Mesenchymal stem cell (in vitro differentiated cells and primary cell): ENCODE data around the gene RASGRF2.

Experiments used
- DNase-seq: peaks from one replicate; pipeline ENCODE4 v3.0.0-alpha.2; 2013
- H2AFZ ChIP-seq: one replicate; pipeline ENCODE4 v1.6.1; 2013; ENCODE audit warnings: low read depth, mild to moderate bottlenecking, control low read depth, inconsistent platforms, low read length, moderate library complexity
- H2AK5ac ChIP-seq: 2 replicates; pipeline ENCODE4 v1.6.1; 2013; ENCODE audit warnings: low read length, moderate library complexity, mild to moderate bottlenecking, inconsistent platforms; ENCODE audit not compliant: severe bottlenecking
- H2BK120ac ChIP-seq: one replicate; pipeline ENCODE4 v1.6.1; 2013; ENCODE audit warnings: low read depth, mild to moderate bottlenecking, inconsistent platforms, low read length, moderate library complexity
- H2BK12ac ChIP-seq, 2 experiments: one replicate each; pipeline ENCODE4 v1.6.1; 2013; ENCODE audit warnings: inconsistent platforms in 2 of 2, low read length in 2 of 2, mild to moderate bottlenecking in 2 of 2, moderate library complexity in 2 of 2, control low read depth in 1 of 2
- H2BK15ac ChIP-seq: one replicate; pipeline ENCODE4 v1.6.1; 2013; ENCODE audit warnings: mild to moderate bottlenecking, low read depth, inconsistent platforms; ENCODE audit not compliant: poor library complexity, severe bottlenecking
- H2BK5ac ChIP-seq: 2 replicates; pipeline ENCODE4 v1.6.1; 2013; ENCODE audit warnings: low read depth, mild to moderate bottlenecking, low read length, control low read depth, inconsistent platforms; ENCODE audit not compliant: poor library complexity, severe bottlenecking
- H3K14ac ChIP-seq, 2 experiments: one replicate each; pipeline ENCODE4 v1.6.1; 2013; ENCODE audit warnings: inconsistent platforms in 2 of 2, low read length in 2 of 2, control low read depth in 1 of 2, mild to moderate bottlenecking in 1 of 2, moderate library complexity in 1 of 2
- H3K18ac ChIP-seq, 2 experiments: one replicate each; pipeline ENCODE4 v1.6.1; 2013; ENCODE audit warnings: inconsistent platforms in 2 of 2, low read length in 2 of 2, control low read depth in 1 of 2, low read depth in 1 of 2, mild to moderate bottlenecking in 1 of 2
- H3K23ac ChIP-seq, 2 experiments: one replicate each; pipeline ENCODE4 v1.6.1; 2013; ENCODE audit warnings: inconsistent platforms in 2 of 2, low read length in 2 of 2, mild to moderate bottlenecking in 2 of 2, moderate library complexity in 2 of 2, control low read depth in 1 of 2
- H3K27ac ChIP-seq: 2 replicates; pipeline ENCODE4 v1.5.1; 2013; ENCODE audit warnings: mild to moderate bottlenecking, moderate library complexity, low read length, control low read depth, inconsistent platforms; ENCODE audit not compliant: poor library complexity, severe bottlenecking
- H3K27me3 ChIP-seq, 2 experiments: 2 replicates each; pipeline versions ENCODE4 v1.6.1 to v1.7.0; 2013; ENCODE audit warnings: low read length in 2 of 2, mild to moderate bottlenecking in 2 of 2, moderate library complexity in 2 of 2, control low read depth in 1 of 2, inconsistent platforms in 1 of 2; ENCODE audit not compliant: control insufficient read depth in 1 of 2, insufficient read depth in 1 of 2
- H3K36me3 ChIP-seq, 2 experiments: 2 replicates each; pipeline versions ENCODE4 v1.6.1 to v1.7.0; 2013; ENCODE audit warnings: low read length in 2 of 2, control low read depth in 1 of 2, inconsistent platforms in 1 of 2, low read depth in 1 of 2, mild to moderate bottlenecking in 1 of 2; ENCODE audit not compliant: insufficient read depth in 2 of 2, control insufficient read depth in 1 of 2
- H3K4ac ChIP-seq, 2 experiments: one replicate each; pipeline ENCODE4 v1.6.1; 2013; ENCODE audit warnings: inconsistent platforms in 2 of 2, low read length in 2 of 2, mild to moderate bottlenecking in 2 of 2, moderate library complexity in 2 of 2, control low read depth in 1 of 2, low read depth in 1 of 2
- H3K4me1 ChIP-seq: 2 replicates; pipeline ENCODE4 v1.6.1; 2013; ENCODE audit warnings: low read depth, low read length, control low read depth; ENCODE audit not compliant: control insufficient read depth, insufficient read depth
- H3K4me2 ChIP-seq: 2 replicates; pipeline ENCODE4 v1.6.1; 2013; ENCODE audit warnings: low read length, mild to moderate bottlenecking, inconsistent platforms; ENCODE audit not compliant: poor library complexity, severe bottlenecking
- H3K4me3 ChIP-seq, 2 experiments: 2 replicates each; pipeline versions ENCODE4 v1.5.1 to v1.7.0; 2013; ENCODE audit warnings: low read length in 2 of 2, mild to moderate bottlenecking in 2 of 2, control low read depth in 1 of 2, low read depth in 1 of 2; ENCODE audit not compliant: insufficient read depth in 1 of 2
- H3K79me1 ChIP-seq: replicated peaks from 2 replicates; pipeline ENCODE4 v1.6.1; 2013; ENCODE audit warnings: mild to moderate bottlenecking, control low read depth, low read length, inconsistent platforms; ENCODE audit not compliant: poor library complexity, severe bottlenecking
- H3K9ac ChIP-seq: 2 replicates; pipeline ENCODE4 v1.7.0; 2013; ENCODE audit warnings: mild to moderate bottlenecking, low read length, moderate library complexity
- H3K9me3 ChIP-seq: 2 replicates; pipeline ENCODE4 v1.7.0; 2013; ENCODE audit warnings: mild to moderate bottlenecking, low read length; ENCODE audit not compliant: control insufficient read depth
- H4K8ac ChIP-seq: one replicate; pipeline ENCODE4 v1.6.1; 2013; ENCODE audit warnings: inconsistent platforms, mild to moderate bottlenecking, low read length, moderate library complexity
- H4K91ac ChIP-seq: one replicate; pipeline ENCODE4 v1.6.1; 2013; ENCODE audit warnings: mild to moderate bottlenecking, low read length, inconsistent platforms
- WGBS: methylation state at CpG from one replicate; pipeline ENCODE4 v1.1.7; 2013; ENCODE audit warnings: mixed read lengths; 5-methylcytosine and 5-hydroxymethylcytosine counted together

The RASGRF2 gene

GRCh38 chr5:81194633-81195334, 234.6 kb downstream of the RASGRF2 start:
- Histone ChIP-seq H3K27me3 (peaks cover 0 to 5% of the 10 kb centered on the region in 2 experiments), H2BK120ac (no peak overlapping the region), H3K9me3 (no peaks in the 10 kb centered on the region), H4K8ac (no peak overlapping the region), H3K4me3 (peak overlapping the region in 1 of 2 experiments; percentile 36), H3K4me2 (peak overlapping the region; percentile 66), H2BK5ac (no peak overlapping the region), H3K36me3 (no peaks in the 10 kb centered on the region), H3K79me1 (no peaks in the 10 kb centered on the region), H3K18ac (no peak overlapping the region), H2BK12ac (no peak overlapping the region), H3K23ac (no peak overlapping the region), H3K4me1 (peaks cover 4% of the 10 kb centered on the region), H3K27ac (no peak overlapping the region), H3K14ac (no peak overlapping the region), H3K9ac (peak overlapping the region; percentile 33), H4K91ac (no peak overlapping the region), H2AK5ac (no peak overlapping the region), H3K4ac (peak overlapping the region in 1 of 2 experiments; percentile 37), H2AFZ (no peak overlapping the region), H2BK15ac (no peak overlapping the region)
- DNase-seq, result peak; percentile 82
- WGBS, result 22% methylated on average over 28 of the region's 31 CpGs

GRCh38 chr5:81195335-81195929, 235.3 kb downstream of the RASGRF2 start:
- peak overlapping the region in 1 of 2 experiments; percentile 36 for H3K4me3 ChIP-seq
- no peaks in the 10 kb centered on the region for H3K36me3 ChIP-seq
- H2BK120ac ChIP-seq, result no peak overlapping the region
- peak overlapping the region; percentile 43 for H4K91ac ChIP-seq
- no peaks in the 10 kb centered on the region for H3K9me3 ChIP-seq
- no peak overlapping the region for H2BK15ac ChIP-seq
- H3K4ac ChIP-seq, result no peak overlapping the region
- H3K79me1 ChIP-seq, result no peaks in the 10 kb centered on the region
- H2BK12ac ChIP-seq, result no peak overlapping the region
- WGBS, result 98% methylated on average over 4 of the region's 5 CpGs
- H2AK5ac ChIP-seq, result no peak overlapping the region
- peak; percentile 11 for DNase-seq
- no peak overlapping the region for H3K14ac ChIP-seq
- no peak overlapping the region for H2AFZ ChIP-seq
- no peak overlapping the region for H3K4me2 ChIP-seq
- H3K4me1 ChIP-seq, result peaks cover 4% of the 10 kb centered on the region
- no peak overlapping the region for H3K18ac ChIP-seq
- no peak overlapping the region for H3K27ac ChIP-seq
- H2BK5ac ChIP-seq, result no peak overlapping the region
- peak overlapping the region; percentile 33 for H3K9ac ChIP-seq
- H3K27me3 ChIP-seq, result peaks cover 0 to 5% of the 10 kb centered on the region in 2 experiments
- peak overlapping the region; percentile 50 for H4K8ac ChIP-seq
- no peak overlapping the region for H3K23ac ChIP-seq

- no peak overlapping the region for H2BK15ac ChIP-seq
- H3K36me3 ChIP-seq, result no peaks in the 10 kb centered on the region
- no peak for DNase-seq
- no peak overlapping the region for H3K18ac ChIP-seq
- no peak overlapping the region for H2AFZ ChIP-seq
- WGBS, result 98% methylated on average over 2 of the region's 2 CpGs
- peaks cover 0 to 14% of the 10 kb centered on the region in 2 experiments for H3K27me3 ChIP-seq
- H2AK5ac ChIP-seq, result no peak overlapping the region
- no peak overlapping the region for H2BK12ac ChIP-seq
- no peaks in the 10 kb centered on the region for H3K79me1 ChIP-seq
- no peak overlapping the region for H3K14ac ChIP-seq
- no peak overlapping the region for H2BK120ac ChIP-seq
- H4K91ac ChIP-seq, result no peak overlapping the region
- H3K27ac ChIP-seq, result no peak overlapping the region
- no peak overlapping the region for H3K4me2 ChIP-seq
- no peak overlapping the region for H4K8ac ChIP-seq
- H3K9ac ChIP-seq, result no peak overlapping the region
- no peak overlapping the region for H3K4me3 ChIP-seq
- no peak overlapping the region for H2BK5ac ChIP-seq
- H3K9me3 ChIP-seq, result no peaks in the 10 kb centered on the region
- H3K4me1 ChIP-seq, result no peaks in the 10 kb centered on the region
- no peak overlapping the region for H3K4ac ChIP-seq
- no peak overlapping the region for H3K23ac ChIP-seq
Measured at GRCh38 chr5:81202655-81203054, 242.5 kb downstream of the RASGRF2 start.

- WGBS, result 97% methylated on average over 3 of the region's 3 CpGs
- no peak overlapping the region for H3K4me2 ChIP-seq
- no peak overlapping the region for H3K4ac ChIP-seq
- no peak overlapping the region for H2BK120ac ChIP-seq
- H3K4me1 ChIP-seq, result no peaks in the 10 kb centered on the region
- H3K27me3 ChIP-seq, result peaks cover 0 to 14% of the 10 kb centered on the region in 2 experiments
- H4K91ac ChIP-seq, result no peak overlapping the region
- no peak overlapping the region for H3K18ac ChIP-seq
- no peak overlapping the region for H2AK5ac ChIP-seq
- no peak overlapping the region for H3K4me3 ChIP-seq
- no peak overlapping the region for H2AFZ ChIP-seq
- no peak for DNase-seq
- H4K8ac ChIP-seq, result no peak overlapping the region
- H3K9me3 ChIP-seq, result no peaks in the 10 kb centered on the region
- no peak overlapping the region for H3K14ac ChIP-seq
- H3K36me3 ChIP-seq, result no peaks in the 10 kb centered on the region
- H2BK5ac ChIP-seq, result no peak overlapping the region
- no peak overlapping the region for H3K27ac ChIP-seq
- no peak overlapping the region for H3K23ac ChIP-seq
- H2BK15ac ChIP-seq, result no peak overlapping the region
- H3K79me1 ChIP-seq, result no peaks in the 10 kb centered on the region
- H3K9ac ChIP-seq, result no peak overlapping the region
- H2BK12ac ChIP-seq, result no peak overlapping the region
Measured at GRCh38 chr5:81203729-81204128, 243.6 kb downstream of the RASGRF2 start.
